Endothelial cell of umbilical vein (primary cell): ENCODE measurements around the gene GDF2. TPM values are rescaled to one million over a fixed set of nuclear protein-coding genes. Genes with fewer than 3 reads are reported as not detected.

Source experiments
- BruUV-seq: library from RNA; stranded (reverse); fragments of 400-500 nt; replicated peaks from 2 replicates; lab custom pipeline; 2021; lab: Mats Ljungman, UMichigan
- CTCF ChIA-PET: fragments of 300-600, 350-600 bp; sonication (Branson Sonifier 250); formaldehyde crosslinking; loops from one replicate; lab custom pipeline; 2021; ENCODE audit warnings: antibody characterized with exemption, inconsistent platforms; lab: Charles Lee
- POLR2A ChIA-PET: fragments of 300-600, 350-600 bp; sonication (Branson Sonifier 250); formaldehyde crosslinking; loops from one replicate; lab custom pipeline; 2021; ENCODE audit warnings: antibody characterized with exemption, inconsistent platforms; lab: Charles Lee
- DNase-seq: peaks from one replicate; pipeline ENCODE4 v3.0.0-alpha.2; 2011; ENCODE audit warnings: low read depth, low spot score
- FAIRE-seq: peaks from 2 replicates; lab custom pipeline; 2011; peaks lifted over from hg19 to GRCh38; lab: Jason Lieb, UNC
- H2AFZ ChIP-seq: 2 replicates; pipeline ENCODE4 v1.6.0; 2012; ENCODE audit warnings: low read depth, low read length, control low read depth, inconsistent platforms
- H3K27ac ChIP-seq: 2 replicates; pipeline ENCODE4 v1.5.1; 2011; ENCODE audit warnings: low read depth, mild to moderate bottlenecking, control low read depth, low read length, moderate library complexity; ENCODE audit not compliant: insufficient read depth
- H3K27me3 ChIP-seq, 2 experiments: 2 replicates each; pipeline versions ENCODE4 v1.6.0 to v1.6.1; 2011; ENCODE audit warnings: low read length in 2 of 2, mixed read lengths in 1 of 2; ENCODE audit not compliant: control insufficient read depth in 2 of 2, insufficient read depth in 2 of 2
- H3K36me3 ChIP-seq, 2 experiments: 2 replicates in 1 of 2; 3 replicates in 1 of 2; pipeline ENCODE4 v1.5.1; 2011; ENCODE audit warnings: low read length in 2 of 2, mild to moderate bottlenecking in 1 of 2, moderate library complexity in 1 of 2; ENCODE audit not compliant: control insufficient read depth in 2 of 2, insufficient read depth in 2 of 2; ENCODE audit errors: extremely low read depth in 1 of 2
- H3K4me1 ChIP-seq: 3 replicates; pipeline ENCODE4 v1.5.1; 2011; ENCODE audit warnings: mild to moderate bottlenecking, low read length; ENCODE audit not compliant: control insufficient read depth, insufficient read depth; ENCODE audit errors: extremely low read depth
- H3K4me2 ChIP-seq: 2 replicates; pipeline ENCODE4 v1.6.1; 2011; ENCODE audit warnings: low read length, control low read depth, mixed read lengths; ENCODE audit not compliant: insufficient read depth
- H3K4me3 ChIP-seq, 3 experiments: fragments of 200-600 bp in 1 of 3; sonication (generic), shearing (Covaris generic) in 1 of 3; replicated peaks in 1 of 3; 2 replicates each; pipeline ENCODE4 v1.5.1; 2011 to 2016; ENCODE audit warnings: control low read depth in 3 of 3, low read length in 3 of 3, mild to moderate bottlenecking in 2 of 3, inconsistent platforms in 1 of 3, low read depth in 1 of 3, moderate library complexity in 1 of 3; ENCODE audit not compliant: insufficient read depth in 1 of 3
- H3K79me2 ChIP-seq: 2 replicates; pipeline ENCODE4 v1.6.0; 2012; ENCODE audit warnings: low read length, inconsistent platforms; ENCODE audit not compliant: control insufficient read depth, insufficient read depth
- H3K9ac ChIP-seq: replicated peaks from 2 replicates; pipeline ENCODE3; 2011; ENCODE audit warnings: low read length, control low read depth; ENCODE audit not compliant: insufficient read depth; ENCODE audit errors: extremely low read depth
- H3K9me1 ChIP-seq: replicated peaks from 3 replicates; pipeline ENCODE4 v1.6.0; 2011; ENCODE audit warnings: mild to moderate bottlenecking, low read length; ENCODE audit not compliant: control insufficient read depth, insufficient read depth; ENCODE audit errors: extremely low read depth
- H3K9me3 ChIP-seq: replicated peaks from 2 replicates; pipeline ENCODE4 v1.5.1; 2012; ENCODE audit warnings: low read length, inconsistent platforms; ENCODE audit not compliant: control insufficient read depth, insufficient read depth
- H4K20me1 ChIP-seq: replicated peaks from 2 replicates; pipeline ENCODE3; 2011; ENCODE audit warnings: mild to moderate bottlenecking, low read length; ENCODE audit not compliant: control insufficient read depth, insufficient read depth; ENCODE audit errors: extremely low read depth
- CTCF ChIP-seq, 2 donors: IDR thresholded peaks; 1 replicate in 1 of 2; 2 replicates in 1 of 2; pipeline ENCODE4 v1.5.1; 2011; ENCODE audit warnings: low read length in 2 of 2, mild to moderate bottlenecking in 2 of 2, moderate library complexity in 2 of 2, control low read depth in 1 of 2, inconsistent platforms in 1 of 2, low read depth in 1 of 2; ENCODE audit not compliant: insufficient read depth in 1 of 2; ENCODE audit errors: extremely low read depth in 1 of 2
- EZH2 ChIP-seq: IDR thresholded peaks from 2 replicates; pipeline ENCODE4 v1.6.1; 2012; ENCODE audit warnings: borderline replicate concordance, low read depth, mild to moderate bottlenecking, moderate library complexity, low read length, inconsistent platforms; ENCODE audit not compliant: severe bottlenecking
- FOS ChIP-seq: IDR thresholded peaks from 2 replicates; pipeline ENCODE4 v1.6.1; 2011; ENCODE audit warnings: mild to moderate bottlenecking, low read length, moderate library complexity, borderline replicate concordance; ENCODE audit not compliant: insufficient read depth
- GATA2 ChIP-seq: IDR thresholded peaks from 2 replicates; pipeline ENCODE4 v1.7.0; 2011; ENCODE audit warnings: low read depth, mild to moderate bottlenecking, moderate library complexity, mixed read lengths, low read length; ENCODE audit not compliant: insufficient read length, insufficient read depth
- JUN ChIP-seq: IDR thresholded peaks from 2 replicates; pipeline ENCODE4 v1.6.1; 2011; ENCODE audit warnings: borderline replicate concordance, low read depth; ENCODE audit not compliant: insufficient read length, insufficient read depth
- MAX ChIP-seq: IDR thresholded peaks from 2 replicates; pipeline ENCODE4 v1.6.1; 2011; ENCODE audit not compliant: insufficient read depth, insufficient read length
- MYC ChIP-seq: IDR thresholded peaks from one replicate; pipeline ENCODE4 v1.6.1; 2011; ENCODE audit warnings: mild to moderate bottlenecking, low read depth, low read length
- POLR2A ChIP-seq: IDR thresholded peaks from 2 replicates; pipeline ENCODE4 v1.6.1; 2012; ENCODE audit warnings: low read depth, mild to moderate bottlenecking, control low read depth, low read length
- POLR2AphosphoS5 ChIP-seq: IDR thresholded peaks from 2 replicates; pipeline ENCODE4 v1.6.1; 2012; ENCODE audit warnings: low read depth, mild to moderate bottlenecking, control low read depth, low read length, moderate library complexity; ENCODE audit not compliant: insufficient read depth
- dilution Hi-C: fragments of 300-500 bp; cut with MboI; formaldehyde crosslinking; loops from one replicate; pipeline ENCODE4 v1.15.0; 2019; ENCODE audit warnings: low sequenced_read_pairs; ENCODE audit not compliant: extremely low pct_ligation_motif_present
- intact Hi-C: fragments of 100-400 bp; cut with micrococcal nuclease; formaldehyde crosslinking; loops from one replicate; pipeline ENCODE4 v1.10.0; 2022
- polyA plus RNA-seq, 4 experiments: library from polyadenylated mRNA; depleted of rRNA in 3 of 4; stranded (reverse) in 3 of 4; unstranded in 1 of 4; fragments of >200 nt; gene quantifications; 2 replicates each; pipeline versions ENCODE4 v1.2.1 to v1.2.3, GENCODE V29; 2011 to 2012; ENCODE audit warnings: missing spikeins in 1 of 4
- total RNA-seq: library from RNA; stranded (reverse); gene quantifications from 2 replicates; pipeline ENCODE4 v1.2.3, GENCODE V29; 2021

Gene GDF2
- total and polyA plus RNA-seq, 2 donors (not counting 3 experiments of a cell fraction or from before 2014, with no cell fraction given) = not detected

- no peak for TF ChIP-seq CTCF (IDR thresholded peaks at IDR 0.05; ENCODE audit: extremely low read depth in 1 of 2, insufficient read depth in 1 of 2, low read depth in 1 of 2, low read length in 2 of 2)
- TF ChIP-seq JUN = no peak
- no peak for TF ChIP-seq GATA2
- no peak for TF ChIP-seq POLR2AphosphoS5
- no peak for TF ChIP-seq EZH2
- TF ChIP-seq MAX = no peak
- TF ChIP-seq FOS = no peak
- TF ChIP-seq MYC = no peak
- no peak for TF ChIP-seq POLR2A
- FAIRE-seq = no peak
- Histone ChIP-seq H3K79me2 (no peaks in the 10 kb centered on the region), H3K36me3 (no peaks in the 10 kb centered on the region), H3K27me3 (no peaks in the 10 kb centered on the region), H3K27ac (no peak overlapping the region), H3K9me3 (no peaks in the 10 kb centered on the region), H3K9me1 (no peaks in the 10 kb centered on the region), H2AFZ (no peak overlapping the region), H3K9ac (no peak overlapping the region), H3K4me2 (no peak overlapping the region), H3K4me3 (no peak overlapping the region), H4K20me1 (no peaks in the 10 kb centered on the region), H3K4me1 (no peaks in the 10 kb centered on the region)
- ChIA-PET CTCF (no interaction called here), POLR2A (no interaction called here)
- dilution Hi-C loops = no loop called here
- intact Hi-C loops = no loop called here
- BruUV-seq = no TSS peak
- DNase-seq = no peak
Observed at GRCh38 chr10:47287365-47287802, 34.9 kb upstream of the GDF2 start.
